Measurements from ENCODE around the gene SPI1. TPM values are rescaled to one million over a fixed set of nuclear protein-coding genes. Genes with fewer than 3 reads are reported as not detected.

The SPI1 gene
- total RNA-seq, 3 donors from 2014 or later (not counting 1 experiment from before 2014, with no cell fraction given): 15.0 to 65.4 (median 55.4) TPM

GRCh38 chr11:47398011-47398410 lies 19.7 kb upstream of the SPI1 start:
- intact Hi-C loops (cut with micrococcal nuclease): no loop called here
- H3K4me3 Mint-ChIP-seq: no peak overlapping the region

GRCh38 chr11:47396049-47396320 lies 17.6 kb upstream of the SPI1 start:
- DNase-seq (no peak), ATAC-seq (no peak)
- Histone ChIP-seq H3K27ac (ENCODE audit: low read length) (peak overlapping the region; percentile 97), H3K4me3 (ENCODE audit: low read length) (no peak overlapping the region), H3K4me1 (ENCODE audit: control insufficient read depth, insufficient read depth, low read length) (peaks cover 73% of the 10 kb centered on the region), H3K27me3 (ENCODE audit: control insufficient read depth, insufficient read depth, low read length) (no peaks in the 10 kb centered on the region), H3K9me3 (ENCODE audit: control insufficient read depth, insufficient read depth, low read length) (no peaks in the 10 kb centered on the region), H3K36me3 (ENCODE audit: control insufficient read depth, insufficient read depth, low read length) (no peaks in the 10 kb centered on the region)
- Mint-ChIP-seq H3K27ac (peak overlapping the region; percentile 83 to 92), H3K36me3 (no peaks in the 10 kb centered on the region), H3K27me3 (ENCODE audit: low read depth in 2 of 2) (no peaks in the 10 kb centered on the region), H3K9me3 (no peaks in the 10 kb centered on the region), H3K4me1 (peaks cover 30 to 65% of the 10 kb centered on the region in 2 donors), H3K4me3 (no peak overlapping the region)
- intact Hi-C loops (cut with micrococcal nuclease): no loop called here
- WGBS (ENCODE audit: insufficient coverage): 94% methylated on average over 3 of the region's 3 CpGs
- TF ChIP-seq CTCF (IDR thresholded peaks at IDR 0.05): no peak

More at GRCh38 chr11:47398011-47398410, 19.7 kb upstream of the SPI1 start:
- H3K27me3 Mint-ChIP-seq (ENCODE audit: low read depth in 2 of 2): no peaks in the 10 kb centered on the region
- ATAC-seq (no peak), DNase-seq (peak in 1 of 2 donors; percentile 1)
- no peaks in the 10 kb centered on the region for H3K9me3 Mint-ChIP-seq
- H3K36me3 ChIP-seq (ENCODE audit: control insufficient read depth, insufficient read depth, low read length): no peaks in the 10 kb centered on the region
- H3K9me3 ChIP-seq (ENCODE audit: control insufficient read depth, insufficient read depth, low read length): no peaks in the 10 kb centered on the region
- WGBS (ENCODE audit: insufficient coverage): 98% methylated on average over 3 of the region's 3 CpGs
- no peak overlapping the region for H3K4me3 ChIP-seq (ENCODE audit: low read length)
- H3K27me3 ChIP-seq (ENCODE audit: control insufficient read depth, insufficient read depth, low read length): no peaks in the 10 kb centered on the region
- no peak for TF ChIP-seq CTCF (IDR thresholded peaks at IDR 0.05)
- peaks cover 21 to 51% of the 10 kb centered on the region in 2 donors for H3K4me1 Mint-ChIP-seq
- peaks cover 54% of the 10 kb centered on the region for H3K4me1 ChIP-seq (ENCODE audit: control insufficient read depth, insufficient read depth, low read length)
- no peak overlapping the region for H3K27ac ChIP-seq (ENCODE audit: low read length)
- H3K36me3 Mint-ChIP-seq: no peaks in the 10 kb centered on the region
- no peak overlapping the region for H3K27ac Mint-ChIP-seq

GRCh38 chr11:47395223-47396048 lies 17.1 kb upstream of the SPI1 start:
- no peaks in the 10 kb centered on the region for H3K27me3 ChIP-seq (ENCODE audit: control insufficient read depth, insufficient read depth, low read length)
- no peaks in the 10 kb centered on the region for H3K36me3 ChIP-seq (ENCODE audit: control insufficient read depth, insufficient read depth, low read length)
- Mint-ChIP-seq H3K36me3 (no peaks in the 10 kb centered on the region), H3K4me3 (peak overlapping the region; percentile 60), H3K4me1 (peaks cover 31 to 65% of the 10 kb centered on the region in 2 donors), H3K27ac (peak overlapping the region; percentile 83 to 92), H3K27me3 (ENCODE audit: low read depth in 2 of 2) (no peaks in the 10 kb centered on the region), H3K9me3 (no peaks in the 10 kb centered on the region)
- no peak for TF ChIP-seq CTCF (IDR thresholded peaks at IDR 0.05)
- H3K9me3 ChIP-seq (ENCODE audit: control insufficient read depth, insufficient read depth, low read length): no peaks in the 10 kb centered on the region
- intact Hi-C loops (cut with micrococcal nuclease): no loop called here
- H3K27ac ChIP-seq (ENCODE audit: low read length): peak overlapping the region; percentile 97
- 45% methylated on average over 25 of the region's 25 CpGs for WGBS (ENCODE audit: insufficient coverage)
- DNase-seq (peak in 1 of 2 donors; percentile 11), ATAC-seq (no peak)
- H3K4me3 ChIP-seq (ENCODE audit: low read length): peak overlapping the region; percentile 34
- H3K4me1 ChIP-seq (ENCODE audit: control insufficient read depth, insufficient read depth, low read length): peaks cover 73% of the 10 kb centered on the region

Measured in natural killer cell (primary cell).